SK-N-SH treated with all-trans-retinoic acid at 6 μM for 48 hours (cell line): ENCODE measurements around the gene SDF4.

Experiments
- ATAC-seq: fragments of 200-7000 bp; cut with Tn5 transposase; 3 replicates; pipeline ENCODE4 v1.9.1; 2020; ENCODE audit warnings: mild to moderate bottlenecking, moderate library complexity
- BACH2 ChIP-seq: fragments of 250-450 bp; sonication (Bioruptor Pico); IDR thresholded peaks from 2 replicates; pipeline ENCODE4 v1.9.0; 2021; ENCODE audit warnings: mild to moderate bottlenecking, borderline replicate concordance
- CSDC2 ChIP-seq: fragments of 250-450 bp; sonication (Bioruptor Pico); IDR thresholded peaks from 2 replicates; pipeline ENCODE4 v1.5.0; 2020; ENCODE audit warnings: mild to moderate bottlenecking, moderate library complexity
- ESRRG ChIP-seq: fragments of 250-450 bp; sonication (Bioruptor Pico); IDR thresholded peaks from 2 replicates; pipeline ENCODE4 v1.6.1; 2021; ENCODE audit warnings: mild to moderate bottlenecking
- GLIS3 ChIP-seq: fragments of 250-450 bp; sonication (Bioruptor Pico); IDR thresholded peaks from 2 replicates; pipeline ENCODE4 v1.5.0; 2020; ENCODE audit warnings: mild to moderate bottlenecking, moderate library complexity
- ISL1 ChIP-seq: fragments of 250-450 bp; sonication (Bioruptor Pico); IDR thresholded peaks from 2 replicates; pipeline ENCODE4 v2.1.2; 2022; ENCODE audit warnings: mild to moderate bottlenecking, moderate library complexity
- OSR1 ChIP-seq: fragments of 250-450 bp; sonication (Bioruptor Pico); IDR thresholded peaks from 2 replicates; pipeline ENCODE4 v1.8.0; 2022; ENCODE audit warnings: moderate library complexity, mild to moderate bottlenecking, inconsistent platforms
- PPARA ChIP-seq: fragments of 250-450 bp; sonication (Bioruptor Pico); IDR thresholded peaks from 2 replicates; pipeline ENCODE4 v1.5.0; 2020; ENCODE audit warnings: mild to moderate bottlenecking, borderline replicate concordance
- RARB ChIP-seq: fragments of 250-450 bp; sonication (Bioruptor Pico); IDR thresholded peaks from 2 replicates; pipeline ENCODE4 v1.8.0; 2021; ENCODE audit warnings: mild to moderate bottlenecking, moderate library complexity
- SNAI2 ChIP-seq: fragments of 250-450 bp; sonication (Bioruptor Pico); IDR thresholded peaks from 2 replicates; pipeline ENCODE4 v1.5.0; 2020; ENCODE audit warnings: mild to moderate bottlenecking, moderate library complexity
- TOX ChIP-seq: fragments of 250-450 bp; sonication (Bioruptor Pico); IDR thresholded peaks from 2 replicates; pipeline ENCODE4 v1.8.0; 2021; ENCODE audit warnings: mild to moderate bottlenecking, moderate library complexity, borderline replicate concordance
- ZC3H10 ChIP-seq: fragments of 250-450 bp; sonication (Bioruptor Pico); IDR thresholded peaks from 2 replicates; pipeline ENCODE4 v1.5.1; 2021; ENCODE audit warnings: mild to moderate bottlenecking, moderate library complexity
- ZFP3 ChIP-seq: fragments of 250-450 bp; sonication (Bioruptor Pico); IDR thresholded peaks from 2 replicates; pipeline ENCODE4 v1.5.0; 2020; ENCODE audit warnings: mild to moderate bottlenecking, moderate library complexity
- ZFP30 ChIP-seq: fragments of 450-650 bp; formaldehyde crosslinking; IDR thresholded peaks from 2 replicates; pipeline ENCODE4 v1.5.0; 2022; ENCODE audit warnings: mild to moderate bottlenecking, moderate library complexity
- ZNF565 ChIP-seq: fragments of 450-650 bp; formaldehyde crosslinking; conservative IDR thresholded peaks from 2 replicates; pipeline ENCODE4 v1.5.0; 2020; ENCODE audit warnings: low read depth, mild to moderate bottlenecking, moderate library complexity
- ZNF70 ChIP-seq: fragments of 450-650 bp; formaldehyde crosslinking; IDR thresholded peaks from 2 replicates; pipeline ENCODE4 v1.5.0; 2020; ENCODE audit warnings: mild to moderate bottlenecking, moderate library complexity
- ZNF8 ChIP-seq: fragments of 450-650 bp; formaldehyde crosslinking; IDR thresholded peaks from 2 replicates; pipeline ENCODE4 v1.5.0; 2020; ENCODE audit warnings: mild to moderate bottlenecking, moderate library complexity
- TF ChIP-seq, protein P1 (sequence below): fragments of 250-450 bp; sonication (Bioruptor Pico); IDR thresholded peaks from 2 replicates; pipeline ENCODE4 v1.5.0; 2020; ENCODE audit warnings: mild to moderate bottlenecking, moderate library complexity
- TF ChIP-seq, protein P2 (sequence below): fragments of 250-450 bp; sonication (Bioruptor Pico); IDR thresholded peaks from 2 replicates; pipeline ENCODE4 v1.5.1; 2021; ENCODE audit warnings: mild to moderate bottlenecking, moderate library complexity
- TF ChIP-seq, protein P3 (sequence below): fragments of 250-450 bp; sonication (Bioruptor Pico); IDR thresholded peaks from 2 replicates; pipeline ENCODE4 v1.5.1; 2020; ENCODE audit warnings: low read depth, mild to moderate bottlenecking, moderate library complexity
- TF ChIP-seq, protein P4 (sequence below): fragments of 250-450 bp; sonication (Bioruptor Pico); IDR thresholded peaks from 2 replicates; pipeline ENCODE4 v1.8.0; 2021; ENCODE audit warnings: low read depth, mild to moderate bottlenecking, moderate library complexity, borderline replicate concordance
- TF ChIP-seq, protein P5 (sequence below): fragments of 250-450 bp; sonication (Bioruptor Pico); IDR thresholded peaks from 2 replicates; pipeline ENCODE4 v1.8.0; 2020; ENCODE audit warnings: mild to moderate bottlenecking, moderate library complexity, borderline replicate concordance

SDF4 gene

DNA sequence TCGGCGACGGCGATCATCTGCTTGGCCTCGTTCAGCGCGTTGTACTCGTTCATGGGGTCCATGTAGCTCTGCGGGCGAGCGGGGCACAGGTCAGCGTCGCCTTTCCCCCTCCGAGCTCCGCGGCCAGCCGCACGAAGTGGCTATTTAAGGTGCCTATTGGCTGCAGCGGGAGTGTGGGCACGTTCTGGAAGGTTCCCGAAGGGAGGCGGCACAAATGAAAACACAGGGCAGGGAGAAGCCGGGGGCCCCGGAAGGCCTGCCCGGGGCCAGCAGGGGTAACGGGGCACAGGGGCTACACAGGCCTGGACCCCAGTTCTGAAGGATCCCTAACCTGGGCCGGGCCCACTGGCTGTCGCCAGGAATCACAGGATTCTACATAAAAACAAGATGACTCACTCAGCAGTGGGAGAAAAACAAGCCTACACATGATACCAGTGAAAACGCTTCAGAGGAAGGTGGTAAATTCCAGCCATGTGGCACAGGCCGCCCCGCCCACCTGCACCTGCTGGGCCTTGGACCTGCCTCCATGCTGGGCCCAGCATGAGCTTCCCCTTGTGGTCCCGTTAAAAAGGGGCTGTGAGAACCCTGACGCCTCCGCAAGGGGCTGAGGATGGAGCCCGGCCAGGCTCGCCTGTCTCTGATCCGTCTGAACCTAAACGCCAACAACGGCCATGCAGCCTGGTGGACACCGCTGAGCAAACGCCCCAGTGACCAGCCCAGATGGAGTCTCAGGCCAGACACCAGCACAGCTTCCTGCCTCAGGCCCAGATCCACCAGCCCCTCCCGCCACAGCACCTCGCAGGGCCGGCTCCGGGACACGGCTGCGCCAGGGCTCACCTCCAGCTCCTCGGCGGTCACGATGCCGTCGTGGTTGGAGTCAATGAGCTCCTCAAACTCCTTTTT lies 13.9 kb downstream of the SDF4 start:
- TF ChIP-seq TOX (no peak), OSR1 (CRISPR knock-in tag) (no peak), BACH2 (no peak), ZNF70 (CRISPR knock-in tag) (no peak), ESRRG (no peak), CSDC2 (CRISPR knock-in tag) (no peak), ZFP3 (CRISPR knock-in tag) (no peak), PPARA (no peak), GLIS3 (CRISPR knock-in tag) (no peak), SNAI2 (CRISPR knock-in tag) (no peak), ZNF8 (no peak), ZFP30 (CRISPR knock-in tag) (no peak), ZNF565 (no peak), RARB (CRISPR knock-in tag) (no peak), ISL1 (no peak)
- TF ChIP-seq, protein P1, sequence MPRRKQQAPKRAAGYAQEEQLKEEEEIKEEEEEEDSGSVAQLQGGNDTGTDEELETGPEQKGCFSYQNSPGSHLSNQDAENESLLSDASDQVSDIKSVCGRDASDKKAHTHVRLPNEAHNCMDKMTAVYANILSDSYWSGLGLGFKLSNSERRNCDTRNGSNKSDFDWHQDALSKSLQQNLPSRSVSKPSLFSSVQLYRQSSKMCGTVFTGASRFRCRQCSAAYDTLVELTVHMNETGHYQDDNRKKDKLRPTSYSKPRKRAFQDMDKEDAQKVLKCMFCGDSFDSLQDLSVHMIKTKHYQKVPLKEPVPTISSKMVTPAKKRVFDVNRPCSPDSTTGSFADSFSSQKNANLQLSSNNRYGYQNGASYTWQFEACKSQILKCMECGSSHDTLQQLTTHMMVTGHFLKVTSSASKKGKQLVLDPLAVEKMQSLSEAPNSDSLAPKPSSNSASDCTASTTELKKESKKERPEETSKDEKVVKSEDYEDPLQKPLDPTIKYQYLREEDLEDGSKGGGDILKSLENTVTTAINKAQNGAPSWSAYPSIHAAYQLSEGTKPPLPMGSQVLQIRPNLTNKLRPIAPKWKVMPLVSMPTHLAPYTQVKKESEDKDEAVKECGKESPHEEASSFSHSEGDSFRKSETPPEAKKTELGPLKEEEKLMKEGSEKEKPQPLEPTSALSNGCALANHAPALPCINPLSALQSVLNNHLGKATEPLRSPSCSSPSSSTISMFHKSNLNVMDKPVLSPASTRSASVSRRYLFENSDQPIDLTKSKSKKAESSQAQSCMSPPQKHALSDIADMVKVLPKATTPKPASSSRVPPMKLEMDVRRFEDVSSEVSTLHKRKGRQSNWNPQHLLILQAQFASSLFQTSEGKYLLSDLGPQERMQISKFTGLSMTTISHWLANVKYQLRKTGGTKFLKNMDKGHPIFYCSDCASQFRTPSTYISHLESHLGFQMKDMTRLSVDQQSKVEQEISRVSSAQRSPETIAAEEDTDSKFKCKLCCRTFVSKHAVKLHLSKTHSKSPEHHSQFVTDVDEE (CRISPR knock-in tag) = no peak
- TF ChIP-seq, protein P2, sequence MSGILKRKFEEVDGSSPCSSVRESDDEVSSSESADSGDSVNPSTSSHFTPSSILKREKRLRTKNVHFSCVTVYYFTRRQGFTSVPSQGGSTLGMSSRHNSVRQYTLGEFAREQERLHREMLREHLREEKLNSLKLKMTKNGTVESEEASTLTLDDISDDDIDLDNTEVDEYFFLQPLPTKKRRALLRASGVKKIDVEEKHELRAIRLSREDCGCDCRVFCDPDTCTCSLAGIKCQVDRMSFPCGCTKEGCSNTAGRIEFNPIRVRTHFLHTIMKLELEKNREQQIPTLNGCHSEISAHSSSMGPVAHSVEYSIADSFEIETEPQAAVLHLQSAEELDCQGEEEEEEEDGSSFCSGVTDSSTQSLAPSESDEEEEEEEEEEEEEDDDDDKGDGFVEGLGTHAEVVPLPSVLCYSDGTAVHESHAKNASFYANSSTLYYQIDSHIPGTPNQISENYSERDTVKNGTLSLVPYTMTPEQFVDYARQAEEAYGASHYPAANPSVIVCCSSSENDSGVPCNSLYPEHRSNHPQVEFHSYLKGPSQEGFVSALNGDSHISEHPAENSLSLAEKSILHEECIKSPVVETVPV (CRISPR knock-in tag) = no peak
- TF ChIP-seq, protein P3, sequence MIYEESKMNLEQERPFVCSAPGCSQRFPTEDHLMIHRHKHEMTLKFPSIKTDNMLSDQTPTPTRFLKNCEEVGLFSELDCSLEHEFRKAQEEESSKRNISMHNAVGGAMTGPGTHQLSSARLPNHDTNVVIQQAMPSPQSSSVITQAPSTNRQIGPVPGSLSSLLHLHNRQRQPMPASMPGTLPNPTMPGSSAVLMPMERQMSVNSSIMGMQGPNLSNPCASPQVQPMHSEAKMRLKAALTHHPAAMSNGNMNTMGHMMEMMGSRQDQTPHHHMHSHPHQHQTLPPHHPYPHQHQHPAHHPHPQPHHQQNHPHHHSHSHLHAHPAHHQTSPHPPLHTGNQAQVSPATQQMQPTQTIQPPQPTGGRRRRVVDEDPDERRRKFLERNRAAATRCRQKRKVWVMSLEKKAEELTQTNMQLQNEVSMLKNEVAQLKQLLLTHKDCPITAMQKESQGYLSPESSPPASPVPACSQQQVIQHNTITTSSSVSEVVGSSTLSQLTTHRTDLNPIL (CRISPR knock-in tag) = no peak
- TF ChIP-seq, protein P4, sequence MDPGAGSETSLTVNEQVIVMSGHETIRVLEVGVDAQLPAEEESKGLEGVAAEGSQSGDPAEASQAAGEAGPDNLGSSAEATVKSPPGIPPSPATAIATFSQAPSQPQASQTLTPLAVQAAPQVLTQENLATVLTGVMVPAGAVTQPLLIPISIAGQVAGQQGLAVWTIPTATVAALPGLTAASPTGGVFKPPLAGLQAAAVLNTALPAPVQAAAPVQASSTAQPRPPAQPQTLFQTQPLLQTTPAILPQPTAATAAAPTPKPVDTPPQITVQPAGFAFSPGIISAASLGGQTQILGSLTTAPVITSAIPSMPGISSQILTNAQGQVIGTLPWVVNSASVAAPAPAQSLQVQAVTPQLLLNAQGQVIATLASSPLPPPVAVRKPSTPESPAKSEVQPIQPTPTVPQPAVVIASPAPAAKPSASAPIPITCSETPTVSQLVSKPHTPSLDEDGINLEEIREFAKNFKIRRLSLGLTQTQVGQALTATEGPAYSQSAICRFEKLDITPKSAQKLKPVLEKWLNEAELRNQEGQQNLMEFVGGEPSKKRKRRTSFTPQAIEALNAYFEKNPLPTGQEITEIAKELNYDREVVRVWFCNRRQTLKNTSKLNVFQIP (CRISPR knock-in tag) = no peak
- TF ChIP-seq, protein P5, sequence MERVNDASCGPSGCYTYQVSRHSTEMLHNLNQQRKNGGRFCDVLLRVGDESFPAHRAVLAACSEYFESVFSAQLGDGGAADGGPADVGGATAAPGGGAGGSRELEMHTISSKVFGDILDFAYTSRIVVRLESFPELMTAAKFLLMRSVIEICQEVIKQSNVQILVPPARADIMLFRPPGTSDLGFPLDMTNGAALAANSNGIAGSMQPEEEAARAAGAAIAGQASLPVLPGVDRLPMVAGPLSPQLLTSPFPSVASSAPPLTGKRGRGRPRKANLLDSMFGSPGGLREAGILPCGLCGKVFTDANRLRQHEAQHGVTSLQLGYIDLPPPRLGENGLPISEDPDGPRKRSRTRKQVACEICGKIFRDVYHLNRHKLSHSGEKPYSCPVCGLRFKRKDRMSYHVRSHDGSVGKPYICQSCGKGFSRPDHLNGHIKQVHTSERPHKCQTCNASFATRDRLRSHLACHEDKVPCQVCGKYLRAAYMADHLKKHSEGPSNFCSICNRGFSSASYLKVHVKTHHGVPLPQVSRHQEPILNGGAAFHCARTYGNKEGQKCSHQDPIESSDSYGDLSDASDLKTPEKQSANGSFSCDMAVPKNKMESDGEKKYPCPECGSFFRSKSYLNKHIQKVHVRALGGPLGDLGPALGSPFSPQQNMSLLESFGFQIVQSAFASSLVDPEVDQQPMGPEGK (CRISPR knock-in tag) = no peak
- no peak for ATAC-seq

DNA sequence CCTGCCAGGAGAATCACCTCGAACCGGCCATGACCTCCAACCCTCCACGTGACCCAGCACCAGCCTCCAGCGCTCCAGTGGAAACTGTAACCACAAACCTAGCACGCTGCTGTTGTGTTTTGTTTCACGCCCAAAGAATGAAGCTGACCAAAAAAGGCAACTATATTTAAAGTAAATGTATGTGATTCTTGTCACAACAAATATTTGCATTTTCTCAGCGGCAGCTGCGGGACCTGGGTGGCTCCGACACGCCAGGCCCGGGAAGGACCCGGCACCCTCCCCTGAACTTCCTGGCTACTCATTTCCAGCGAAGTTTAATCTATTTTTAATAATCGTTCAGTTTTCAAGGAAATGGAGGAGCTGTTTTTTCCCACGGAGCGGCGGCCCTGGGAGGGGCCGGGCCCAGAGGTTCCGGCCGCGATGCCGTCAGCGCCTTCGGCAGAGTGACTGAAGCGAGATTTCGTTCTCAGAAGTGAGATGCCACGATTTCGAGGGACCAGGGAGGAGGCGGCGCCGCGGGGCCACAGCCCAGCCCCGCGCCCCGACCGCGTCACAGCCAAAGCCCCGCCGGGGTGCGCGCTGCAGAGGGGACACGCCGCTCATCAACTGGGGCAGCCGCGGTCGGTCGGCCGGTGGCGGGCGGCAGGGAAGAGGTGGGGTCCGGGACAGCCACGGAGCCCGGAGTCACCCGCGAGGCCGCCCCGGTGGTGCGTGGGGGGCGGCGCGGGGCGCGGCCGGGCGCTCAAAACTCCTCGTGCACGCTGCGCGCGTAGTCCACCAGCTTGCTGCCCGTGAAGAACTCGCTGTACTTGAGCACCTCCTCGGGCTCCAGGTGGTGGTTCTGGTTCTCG lies 14.8 kb downstream of the SDF4 start:
- ATAC-seq = no peak
- TF ChIP-seq, protein P3 (CRISPR knock-in tag) = no peak
- no peak for TF ChIP-seq ESRRG
- TF ChIP-seq ZNF565 = no peak
- TF ChIP-seq ZC3H10 (CRISPR knock-in tag) = no peak
- no peak for TF ChIP-seq RARB (CRISPR knock-in tag)
- TF ChIP-seq, protein P2 (CRISPR knock-in tag) = no peak
- no peak for TF ChIP-seq SNAI2 (CRISPR knock-in tag)
- TF ChIP-seq OSR1 (CRISPR knock-in tag) = no peak
- TF ChIP-seq, all 23 proteins: peak for 0
